ENCODE data around the gene DAP.
"Not testable (repeated sequence)": the region's sequence is repeated elsewhere in the genome, so short reads cannot be mapped to it uniquely, and the experiment has no call there.

DAP gene

GRCh38 chr5:10654566-10654965 lies 106.5 kb downstream of the DAP start:
- no peak for DNase-seq (ENCODE audit: low read depth, low spot score)

DNA sequence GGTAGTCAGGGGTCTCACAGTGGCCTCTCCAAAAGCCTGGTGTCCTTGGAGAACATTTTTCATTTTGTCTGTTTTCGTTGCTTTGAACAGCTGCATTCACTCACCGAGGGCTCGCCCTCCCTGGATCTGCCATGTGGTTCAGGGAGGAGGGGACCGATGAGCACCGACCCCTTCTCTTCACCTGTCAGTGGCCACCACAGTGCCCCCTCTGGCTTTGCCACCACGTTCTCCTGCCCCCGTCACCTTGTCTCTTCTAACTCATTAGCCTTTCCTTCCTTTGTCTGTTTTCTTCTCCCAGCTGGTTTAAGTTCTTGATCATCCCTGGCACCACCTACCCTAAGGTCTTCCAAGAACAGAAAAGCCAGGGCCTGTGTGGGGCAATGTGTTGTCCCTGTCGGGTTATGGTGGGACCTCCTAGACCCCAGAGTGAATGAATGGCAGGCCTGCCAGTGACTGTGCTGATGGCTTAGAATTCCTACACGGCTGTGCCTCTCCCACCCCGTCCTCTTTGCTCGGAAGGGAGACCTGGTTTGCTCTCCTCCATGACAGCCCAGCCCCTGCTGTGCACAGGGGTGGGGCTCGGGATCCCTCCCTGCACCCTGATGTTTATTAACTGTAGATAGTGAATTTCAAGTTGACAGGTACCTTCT lies 107.2 kb downstream of the DAP start:
- DNase-seq (ENCODE audit: low read depth, low spot score) = no peak

- DNase-seq (ENCODE audit: low read depth, low spot score) = no peak
These were observed 108.0 kb downstream of the DAP start for GRCh38 chr5:10653043-10653442.

DNA sequence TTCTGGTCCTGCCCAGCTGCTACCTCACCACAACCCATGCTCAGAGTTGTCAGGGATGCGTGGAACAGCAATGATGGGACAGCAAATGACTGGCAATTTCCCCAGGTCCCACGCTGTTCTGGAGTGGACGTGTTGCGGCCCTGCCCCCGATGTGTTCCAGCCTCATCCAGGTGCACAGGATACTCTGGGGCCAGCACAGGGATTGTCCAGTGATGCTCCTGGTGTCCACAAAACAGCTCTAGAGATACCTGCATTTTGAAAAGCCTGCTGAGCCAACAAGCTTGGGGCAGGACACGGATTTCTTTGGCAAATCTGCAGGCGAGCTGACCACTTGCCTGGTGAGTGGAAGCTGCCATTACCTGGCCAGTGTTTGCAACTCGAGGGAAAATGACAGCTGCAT lies 108.4 kb downstream of the DAP start:
- no peak for DNase-seq (ENCODE audit: low read depth, low spot score)

- no peak for DNase-seq (ENCODE audit: low read depth, low spot score)
These were observed 108.9 kb downstream of the DAP start for GRCh38 chr5:10652151-10652550.

GRCh38 chr5:10649666-10650380 lies 111.2 kb downstream of the DAP start:
- no peak for DNase-seq (ENCODE audit: low read depth, low spot score)

- DNase-seq (ENCODE audit: low read depth, low spot score) = no peak
These were observed 112.0 kb downstream of the DAP start for GRCh38 chr5:10648806-10649665.

GRCh38 chr5:10647640-10648039 lies 113.4 kb downstream of the DAP start:
- no peak for DNase-seq (ENCODE audit: low read depth, low spot score)

- no peak for DNase-seq (ENCODE audit: low read depth, low spot score)
These were observed 115.4 kb downstream of the DAP start for GRCh38 chr5:10645671-10646070.

DNA sequence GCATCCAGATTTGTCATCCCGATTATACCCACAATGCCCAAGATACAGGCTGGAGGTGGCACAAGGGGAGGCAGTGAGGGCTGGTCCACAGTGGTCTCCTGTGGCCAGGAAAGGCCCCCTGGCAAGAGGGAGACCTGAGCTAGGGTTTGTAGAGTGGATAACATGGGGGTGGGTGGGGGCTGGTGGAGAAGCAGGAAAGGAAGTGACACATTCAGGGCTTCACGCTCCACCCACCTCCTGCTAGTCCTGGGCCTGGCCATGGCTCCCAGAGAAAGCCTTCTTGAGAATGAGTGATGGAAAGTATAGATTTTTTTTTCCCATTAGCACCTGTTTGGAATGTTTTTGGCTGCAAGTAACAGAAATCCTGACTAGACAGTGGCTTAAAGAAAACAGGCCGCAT lies 115.9 kb downstream of the DAP start:
- DNase-seq (ENCODE audit: low read depth, low spot score) = no peak

- no peak for DNase-seq (ENCODE audit: low read depth, low spot score)
These were observed 116.8 kb downstream of the DAP start for GRCh38 chr5:10644192-10644591.

GRCh38 chr5:10642367-10642766 lies 118.7 kb downstream of the DAP start:
- no peak for DNase-seq (ENCODE audit: low read depth, low spot score)

GRCh38 chr5:10639846-10640368 lies 121.1 kb downstream of the DAP start:
- DNase-seq (ENCODE audit: low read depth, low spot score) = no peak

DNA sequence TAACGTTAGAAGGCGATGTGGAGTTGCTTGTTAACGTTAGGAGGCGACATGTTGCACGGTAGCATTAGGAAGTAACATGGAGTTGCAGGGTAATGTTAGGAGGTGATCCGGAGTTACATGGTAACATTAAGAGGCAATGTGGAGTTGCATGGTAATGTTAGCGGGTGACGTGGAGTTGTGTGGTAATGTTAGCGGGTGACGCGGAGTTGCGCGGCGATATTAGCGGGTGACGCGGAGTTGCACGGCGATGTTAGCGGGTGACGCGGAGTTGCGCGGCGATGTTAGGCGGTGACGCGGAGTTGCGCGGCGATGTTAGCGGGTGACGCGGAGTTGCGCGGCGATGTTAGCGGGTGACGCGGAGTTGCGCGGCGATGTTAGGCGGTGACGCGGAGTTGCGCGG lies 122.3 kb downstream of the DAP start:
- DNase-seq (ENCODE audit: low read depth, low spot score) = not testable (repeated sequence)

DNA sequence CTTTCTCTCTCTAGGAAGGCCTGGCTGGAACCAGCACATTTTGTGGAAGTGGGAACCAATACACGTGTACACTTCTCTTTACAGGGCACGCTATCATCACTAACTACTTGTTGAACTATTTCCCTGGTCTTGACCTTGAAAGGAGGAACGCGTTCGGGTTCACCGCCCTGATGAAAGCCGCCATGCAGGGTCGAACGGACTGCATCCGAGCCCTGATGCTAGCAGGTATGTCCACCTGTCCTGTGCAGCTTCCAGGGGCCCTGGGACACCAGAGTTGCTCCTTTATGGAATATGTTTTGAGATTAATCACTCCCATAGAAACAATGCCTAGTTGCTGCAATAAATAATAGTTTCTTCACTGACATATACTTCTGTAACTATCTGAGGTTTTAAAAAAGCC lies 123.1 kb downstream of the DAP start:
- no peak for DNase-seq (ENCODE audit: low read depth, low spot score)

- no peak for DNase-seq (ENCODE audit: low read depth, low spot score)
These were observed 124.5 kb downstream of the DAP start for GRCh38 chr5:10636363-10637142.

DNA sequence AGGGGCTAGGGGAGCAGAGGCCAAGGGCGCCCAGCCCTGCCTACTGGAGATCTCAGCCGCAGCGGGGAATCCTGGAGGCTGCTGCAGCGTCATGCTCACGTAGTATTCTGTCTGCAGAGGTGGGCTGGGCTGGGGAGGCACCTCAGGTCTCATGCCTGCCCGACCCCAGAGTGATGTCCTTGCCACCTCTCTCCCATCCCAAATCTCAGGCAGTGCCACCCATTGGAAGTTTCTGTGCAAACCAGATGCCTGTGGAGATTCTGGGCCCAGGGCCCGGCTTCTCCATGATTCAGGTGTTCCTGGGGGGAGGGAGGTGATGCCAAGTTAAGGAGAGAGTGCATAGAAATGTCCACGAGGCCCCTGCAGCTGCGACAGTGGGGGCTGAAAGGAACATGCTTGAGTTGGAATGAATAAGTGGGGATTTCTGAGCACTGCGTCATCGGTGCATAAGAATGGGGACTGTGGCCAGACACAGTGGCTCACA lies 125.1 kb downstream of the DAP start:
- DNase-seq (ENCODE audit: low read depth, low spot score) = no peak

DNA sequence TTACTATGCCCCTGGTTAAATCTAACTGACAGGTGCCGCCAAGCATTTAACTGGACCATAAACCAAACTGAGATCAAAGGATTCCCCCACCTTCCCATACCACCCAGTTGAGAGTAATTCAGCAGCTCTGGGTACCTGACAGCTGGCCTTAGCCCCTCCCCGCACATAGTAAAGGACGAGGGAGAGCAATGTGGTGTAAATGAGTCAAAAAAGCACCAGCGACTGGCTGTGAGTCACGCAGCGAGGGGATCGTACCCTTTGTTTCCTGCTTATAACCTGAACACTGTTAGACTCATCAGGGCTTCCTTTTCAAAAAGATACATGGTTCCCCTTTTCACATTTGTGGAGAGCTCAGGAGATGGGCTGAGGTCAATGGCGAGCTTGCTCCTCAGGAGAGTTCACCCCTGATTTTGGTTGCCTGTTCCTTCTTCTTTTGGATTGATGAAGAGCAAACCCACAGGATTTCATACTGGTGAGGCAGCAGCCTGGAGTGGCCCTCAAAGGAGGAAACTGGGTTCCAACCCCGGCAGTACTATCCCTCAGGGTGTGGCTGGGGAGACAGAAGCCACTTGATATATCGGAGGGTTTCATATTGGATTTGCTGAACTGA lies 125.7 kb downstream of the DAP start:
- no peak for DNase-seq (ENCODE audit: low read depth, low spot score)

DNA sequence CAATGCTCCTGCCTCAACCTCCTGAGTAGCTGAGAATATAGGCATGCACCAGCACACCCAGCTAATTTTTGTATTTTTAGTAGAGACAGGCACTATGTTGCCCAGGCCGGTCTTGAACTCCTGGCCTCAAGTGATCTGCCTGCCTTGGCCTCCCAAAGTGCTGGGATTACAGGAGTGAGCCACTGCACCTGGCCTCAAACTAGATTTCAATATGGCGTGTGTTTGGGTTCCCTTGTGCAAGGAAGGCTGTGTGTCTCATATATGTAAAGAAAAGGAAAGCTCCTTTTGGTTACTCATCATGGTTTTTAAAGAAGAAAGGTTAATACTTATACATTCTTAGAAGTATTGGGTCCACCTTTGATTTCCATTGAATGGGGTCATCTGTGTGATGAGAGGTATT lies 126.5 kb downstream of the DAP start:
- DNase-seq (ENCODE audit: low read depth, low spot score) = no peak

DNA sequence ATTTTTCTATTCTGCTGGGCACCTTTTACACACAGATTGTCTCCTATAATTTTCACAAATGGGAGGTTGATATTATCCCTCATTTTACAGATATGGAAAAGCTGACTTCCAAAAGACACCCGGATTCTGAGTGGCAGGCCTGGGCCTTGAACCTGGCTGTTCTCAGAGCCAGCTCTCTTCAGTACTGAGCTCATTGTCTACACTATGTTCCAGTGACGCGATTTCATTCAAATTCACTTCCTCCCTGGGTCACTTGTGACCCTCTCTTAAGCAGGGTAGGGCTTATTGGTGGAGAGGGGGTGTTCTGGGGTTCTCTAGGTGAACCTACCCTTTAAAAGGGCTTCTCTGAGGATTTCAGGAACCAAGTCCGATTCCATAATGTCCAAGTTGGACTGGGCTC lies 127.0 kb downstream of the DAP start:
- no peak for DNase-seq (ENCODE audit: low read depth, low spot score)

Measured in brain pericyte (primary cell).